Ovary (tissue), 9 donors: ENCODE results near the gene MT1H. TPM values are rescaled to one million over a fixed set of nuclear protein-coding genes. Genes with fewer than 3 reads are reported as not detected.

Experiments
- DNase-seq, 5 donors: peaks; one replicate each; pipeline ENCODE4 v3.0.0-alpha.2; 2019 to 2020
- H3K27ac ChIP-seq, 2 donors: fragments of 200-600 bp; one replicate each; pipeline versions ENCODE4 v1.5.1 to v1.8.0; 2019 to 2022
- H3K27me3 ChIP-seq: fragments of 200-600 bp; one replicate; pipeline ENCODE4 v1.8.0; 2022
- H3K36me3 ChIP-seq: fragments of 200-600 bp; sonication (generic); one replicate; pipeline ENCODE4 v1.5.1; 2019
- H3K4me1 ChIP-seq: one replicate; pipeline ENCODE4 v1.8.1; 2013; ENCODE audit warnings: mild to moderate bottlenecking, moderate library complexity; ENCODE audit not compliant: insufficient read depth
- H3K4me3 ChIP-seq: fragments of 200-600 bp; sonication (generic); one replicate; pipeline ENCODE4 v1.5.1; 2017
- H3K9me3 ChIP-seq, 2 donors: fragments of 200-600 bp in 1 of 2; sonication (generic) in 1 of 2; one replicate each; pipeline versions ENCODE4 v1.5.1 to v1.8.1; 2013 to 2019; ENCODE audit warnings: mild to moderate bottlenecking in 1 of 2, moderate library complexity in 1 of 2
- EP300 ChIP-seq: sonication (generic); formaldehyde crosslinking; IDR thresholded peaks from one replicate; pipeline ENCODE4 v1.6.1; 2017; ENCODE audit warnings: antibody characterized with exemption
- POLR2A ChIP-seq: fragments of 450-650 bp; IDR thresholded peaks from one replicate; pipeline ENCODE4 v1.6.1; 2017; ENCODE audit warnings: antibody characterized with exemption, mild to moderate bottlenecking, moderate library complexity
- WGBS, 3 donors: extraction: QIAGEN DNeasy Blood & Tissue Kit in 1 of 3; methylation state at CpG; one replicate each; pipeline versions ENCODE4 v1.1.5 to v1.1.7; 2013 to 2017; 5-methylcytosine and 5-hydroxymethylcytosine counted together
- intact Hi-C, 4 donors: fragments of 100-400 bp; cut with DNase I; formaldehyde crosslinking; loops; one replicate each; pipeline versions ENCODE4 v1.11.0 to v1.15.1; 2022 to 2023
- polyA plus RNA-seq, 2 donors: library from polyadenylated mRNA; stranded (reverse); fragments of 200-250 nt in 1 of 2; fragments of 350-450 nt in 1 of 2; fragmentation: Illumina TruSeq in 1 of 2; extraction: RNeasy Lipid Tissue Mini Kit (QIAGEN cat#74804) in 1 of 2; gene quantifications; one replicate each; pipeline ENCODE4 v1.2.3, GENCODE V29; 2013 to 2014
- total RNA-seq, 7 donors: library from RNA; depleted of rRNA in 2 of 7; stranded (reverse); fragments of >200 nt in 2 of 7; fragmentation: NEBNext Ultra II Directional in 3 of 7; extraction: Animal tissue kit (Norgen Biotek cat#: 25700) in 3 of 7; gene quantifications; one replicate each; pipeline versions ENCODE4 v1.1.0 to v1.2.4, GENCODE V29; 2016 to 2023
- TF ChIP-seq, protein P1 (sequence below), 3 donors: fragments of 450-650 bp in 2 of 3; fragments of 200-600 bp in 1 of 3; IDR thresholded peaks; one replicate each; pipeline versions ENCODE4 v1.5.1 to v1.8.0; 2016 to 2022; ENCODE audit warnings: antibody characterized with exemption in 3 of 3, mild to moderate bottlenecking in 1 of 3
- donor health status: DM: no; HTN: no; CAD: no; lungs with moderate emphysema.
- donor health status: DM: no; HTN: no; CAD: no.
- donor health status: Bipolar disorder and iron deficiency.
- donor health status: DM: yes; HTN: yes; CAD: no.
- donor health status: DM: no; HTN: no; CAD: no.
- donor health status: DM: yes; HTN: yes; CAD: no.

The MT1H gene
- total and polyA plus RNA-seq, 9 donors, result 0.79 TPM; not detected in 8

GRCh38 chr16:56683424-56684172 is 14.0 kb downstream of the MT1H start:
- Histone ChIP-seq H3K36me3 (no peaks in the 10 kb centered on the region), H3K9me3 (no peaks in the 10 kb centered on the region), H3K4me1 (peaks cover 14% of the 10 kb centered on the region), H3K27me3 (no peaks in the 10 kb centered on the region), H3K4me3 (peak overlapping the region; percentile 35), H3K27ac (no peak overlapping the region)
- intact Hi-C loops, result loop anchor here in 1 of 4 donors (10.0 kb wide), 1 partner anchor 99 kb away; the partner anchor contains the start of gene MT3
- no peak for DNase-seq
- TF ChIP-seq, protein P1, sequence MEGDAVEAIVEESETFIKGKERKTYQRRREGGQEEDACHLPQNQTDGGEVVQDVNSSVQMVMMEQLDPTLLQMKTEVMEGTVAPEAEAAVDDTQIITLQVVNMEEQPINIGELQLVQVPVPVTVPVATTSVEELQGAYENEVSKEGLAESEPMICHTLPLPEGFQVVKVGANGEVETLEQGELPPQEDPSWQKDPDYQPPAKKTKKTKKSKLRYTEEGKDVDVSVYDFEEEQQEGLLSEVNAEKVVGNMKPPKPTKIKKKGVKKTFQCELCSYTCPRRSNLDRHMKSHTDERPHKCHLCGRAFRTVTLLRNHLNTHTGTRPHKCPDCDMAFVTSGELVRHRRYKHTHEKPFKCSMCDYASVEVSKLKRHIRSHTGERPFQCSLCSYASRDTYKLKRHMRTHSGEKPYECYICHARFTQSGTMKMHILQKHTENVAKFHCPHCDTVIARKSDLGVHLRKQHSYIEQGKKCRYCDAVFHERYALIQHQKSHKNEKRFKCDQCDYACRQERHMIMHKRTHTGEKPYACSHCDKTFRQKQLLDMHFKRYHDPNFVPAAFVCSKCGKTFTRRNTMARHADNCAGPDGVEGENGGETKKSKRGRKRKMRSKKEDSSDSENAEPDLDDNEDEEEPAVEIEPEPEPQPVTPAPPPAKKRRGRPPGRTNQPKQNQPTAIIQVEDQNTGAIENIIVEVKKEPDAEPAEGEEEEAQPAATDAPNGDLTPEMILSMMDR (IDR thresholded peaks at IDR 0.05), result no peak
- TF ChIP-seq EP300, result no peak
- no peak for TF ChIP-seq POLR2A
- WGBS, 3 donors, result 75 to 86% (median 77%) methylated on average over 5 of the region's 5 CpGs

DNA sequence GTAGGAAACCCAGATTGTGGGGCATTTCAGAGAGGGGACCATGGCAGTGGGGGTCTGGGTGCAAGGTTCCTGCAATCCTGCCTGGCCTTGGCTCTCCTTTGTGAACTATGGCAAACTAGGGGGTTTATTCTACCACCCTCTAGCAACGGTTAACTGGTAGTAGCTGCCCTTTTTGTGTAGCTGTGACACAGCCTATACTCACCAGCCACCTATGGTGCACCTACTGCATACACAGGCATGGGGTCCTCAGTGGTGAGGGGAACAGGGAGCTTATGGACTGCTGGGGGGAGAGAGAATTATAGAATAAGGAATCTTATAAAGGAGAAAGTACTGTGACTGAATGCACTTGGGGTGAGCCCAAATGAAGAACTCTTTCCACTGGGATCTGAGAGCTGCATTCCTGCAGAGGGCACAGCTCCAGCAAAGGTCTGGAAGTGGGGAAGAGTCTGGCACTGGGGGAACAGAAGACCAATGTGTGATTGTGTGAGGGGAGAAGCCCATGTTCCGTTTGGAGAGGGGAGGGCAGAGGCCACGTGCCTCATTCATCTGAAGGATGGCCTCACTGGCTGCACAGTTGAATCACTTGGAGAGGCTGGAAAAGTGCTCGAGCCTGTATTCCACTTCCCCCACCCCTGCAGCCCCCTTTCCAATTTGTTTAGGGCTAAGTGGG is 14.8 kb downstream of the MT1H start:
- no peak overlapping the region for H3K4me3 ChIP-seq
- peaks cover 14% of the 10 kb centered on the region for H3K4me1 ChIP-seq
- 64 to 77% (median 72%) methylated on average over 4 of the region's 4 CpGs for WGBS, 3 donors
- intact Hi-C loops, result loop anchor here in 1 of 4 donors (10.0 kb wide), 1 partner anchor 100 kb away; the partner anchor contains the start of gene MT3
- DNase-seq, result no peak
- no peaks in the 10 kb centered on the region for H3K36me3 ChIP-seq
- H3K9me3 ChIP-seq, result no peaks in the 10 kb centered on the region
- TF ChIP-seq, protein P1 (IDR thresholded peaks at IDR 0.05), result no peak
- H3K27ac ChIP-seq, result no peak overlapping the region
- H3K27me3 ChIP-seq, result no peaks in the 10 kb centered on the region

GRCh38 chr16:56684926-56685590 is 15.4 kb downstream of the MT1H start:
- TF ChIP-seq, protein P1 (IDR thresholded peaks at IDR 0.05), result no peak
- TF ChIP-seq EP300, result no peak
- TF ChIP-seq POLR2A, result no peak
- Histone ChIP-seq H3K4me3 (no peak overlapping the region), H3K4me1 (peaks cover 14% of the 10 kb centered on the region), H3K9me3 (no peaks in the 10 kb centered on the region), H3K27ac (no peak overlapping the region), H3K27me3 (no peaks in the 10 kb centered on the region), H3K36me3 (no peaks in the 10 kb centered on the region)
- intact Hi-C loops, result loop anchor here in 1 of 4 donors (10.0 kb wide), 1 partner anchor 100 kb away; the partner anchor contains the start of gene MT3
- 79 to 90% (median 89%) methylated on average over 4 of the region's 4 CpGs for WGBS, 3 donors
- DNase-seq, result no peak

- no peak overlapping the region for H3K4me3 ChIP-seq
- no peak overlapping the region for H3K27ac ChIP-seq
- no peaks in the 10 kb centered on the region for H3K27me3 ChIP-seq
- no peak for DNase-seq
- peaks cover 11% of the 10 kb centered on the region for H3K4me1 ChIP-seq
- WGBS, 3 donors, result 89 to 97% (median 96%) methylated on average over 7 of the region's 7 CpGs
- no peaks in the 10 kb centered on the region for H3K9me3 ChIP-seq
- no peaks in the 10 kb centered on the region for H3K36me3 ChIP-seq
- TF ChIP-seq EP300, result no peak
- intact Hi-C loops, result loop anchor here in 1 of 4 donors (10.0 kb wide), 1 partner anchor 102 kb away; the partner anchor contains the start of gene MT3
Observed at GRCh38 chr16:56686758-56687157, 17.1 kb downstream of the MT1H start.
